Omental fat pad (tissue), 4 donors: Measurements from ENCODE around the gene UNC5A. TPM values are rescaled to one million over a fixed set of nuclear protein-coding genes. Genes with fewer than 3 reads are reported as not detected.

Experiments used
- ATAC-seq: fragments of 150-250 bp; one replicate; pipeline ENCODE4 v1.9.1; 2016; ENCODE audit warnings: mild to moderate bottlenecking, moderate library complexity; ENCODE audit not compliant: low FRiP score
- DNase-seq: peaks from one replicate; pipeline ENCODE4 v3.0.0-alpha.2; 2019; ENCODE audit warnings: low spot score
- CTCF ChIP-seq, 3 donors: fragments of 450-650 bp; IDR thresholded peaks; one replicate each; pipeline ENCODE4 v1.5.1; 2016 to 2017; ENCODE audit warnings: antibody characterized with exemption in 3 of 3, mild to moderate bottlenecking in 3 of 3, moderate library complexity in 2 of 3
- total RNA-seq, 4 donors: library from RNA; depleted of rRNA; stranded (reverse); fragments of >200 nt; gene quantifications; one replicate each; pipeline ENCODE4 v1.1.0, GENCODE V29; 2016

UNC5A gene
- total RNA-seq, 4 donors from 2014 or later, result 0.12 to 0.75 (median 0.28) TPM; not detected in 1

GRCh38 chr5:176897263-176897662, 86.9 kb downstream of the UNC5A start:
- no peak for TF ChIP-seq CTCF (IDR thresholded peaks at IDR 0.05)
- ATAC-seq, result no peak
- DNase-seq, result no peak

DNA sequence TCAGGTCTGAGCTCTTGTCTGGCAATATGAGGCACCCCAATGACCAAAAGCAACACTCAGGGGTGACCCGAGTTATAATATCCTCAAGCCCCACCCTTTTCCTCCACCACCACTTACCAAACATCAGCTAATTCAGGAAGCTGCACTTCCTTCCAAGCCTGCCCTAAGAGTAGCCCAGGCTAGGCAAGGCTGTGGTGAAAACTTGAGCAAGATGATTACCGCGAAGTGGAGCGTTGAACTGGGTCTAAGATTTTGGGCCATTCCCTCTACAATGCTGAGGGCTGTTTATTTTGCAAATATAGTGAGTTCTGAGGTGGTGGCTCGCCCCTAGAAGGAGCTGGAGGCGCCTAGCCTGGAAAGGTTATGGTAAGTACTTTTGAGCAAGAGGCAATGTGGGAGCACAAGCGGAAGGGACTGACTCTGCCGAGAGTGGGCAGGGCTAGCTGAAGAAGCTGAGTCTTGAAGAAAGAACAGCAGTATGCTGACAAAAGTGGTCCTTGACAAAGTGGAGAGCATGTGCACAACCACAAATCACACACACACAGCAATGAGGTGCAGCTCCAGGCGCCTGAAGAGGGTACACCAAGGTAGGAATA, 89.0 kb downstream of the UNC5A start, which contains the start of gene HK3:
Gene HK3 (minus strand): TSS at position 51 of the 596 bp plus-strand sequence. CDS start 3,187 bp downstream, outside the sequence.
- ATAC-seq (no peak), DNase-seq (no peak)
- TF ChIP-seq CTCF (IDR thresholded peaks at IDR 0.05), result no peak

DNA sequence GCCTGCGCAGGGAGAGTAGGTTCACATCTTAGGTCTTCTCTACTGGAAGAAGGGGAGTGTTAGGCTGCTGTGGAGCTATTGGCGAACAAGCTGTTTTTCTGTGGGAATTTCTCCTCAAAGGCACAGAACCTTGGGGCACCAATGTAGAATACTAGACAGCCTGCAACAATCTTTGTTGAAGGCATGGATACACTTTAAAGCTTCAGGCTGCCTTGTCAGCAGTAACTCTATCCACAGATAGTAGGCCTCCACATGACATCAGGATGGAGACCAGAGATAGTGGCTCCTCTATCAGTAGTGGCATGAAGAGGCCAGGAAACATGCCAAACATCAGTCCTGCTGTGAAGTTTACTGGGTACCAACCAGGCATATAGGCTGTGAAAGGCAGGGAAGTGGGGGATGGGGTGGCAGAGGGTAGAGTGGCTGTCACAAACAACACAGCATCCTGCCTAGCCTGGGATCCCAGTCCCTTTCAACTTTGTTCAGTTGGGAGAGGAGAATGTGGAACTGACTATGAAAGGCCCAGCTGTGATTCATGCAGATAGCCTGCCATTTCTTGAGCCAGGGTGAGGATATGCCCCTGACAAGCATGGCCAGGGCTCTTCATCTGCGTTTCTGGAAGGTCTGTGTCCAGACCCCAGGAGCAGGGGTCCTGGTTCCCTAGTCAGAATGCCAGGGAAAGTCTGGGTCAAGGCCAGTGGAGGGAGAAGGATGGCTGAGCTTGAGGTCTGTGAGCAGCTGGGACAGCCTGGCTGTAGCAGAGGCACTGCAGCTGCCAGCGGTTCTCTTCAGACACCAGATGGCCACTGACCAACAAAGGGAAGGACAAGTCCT, 89.8 kb downstream of the UNC5A start:
- TF ChIP-seq CTCF (IDR thresholded peaks at IDR 0.05), result no peak
- ATAC-seq, result no peak
- no peak for DNase-seq

GRCh38 chr5:176900780-176901204, 90.4 kb downstream of the UNC5A start:
- TF ChIP-seq CTCF (IDR thresholded peaks at IDR 0.05), result no peak
- no peak for DNase-seq

GRCh38 chr5:176901260-176902101, 91.1 kb downstream of the UNC5A start:
- DNase-seq, result no peak
- TF ChIP-seq CTCF (IDR thresholded peaks at IDR 0.05), result no peak
- no peak for ATAC-seq

More at GRCh38 chr5:176900780-176901204, 90.4 kb downstream of the UNC5A start:
- no peak for ATAC-seq

DNA sequence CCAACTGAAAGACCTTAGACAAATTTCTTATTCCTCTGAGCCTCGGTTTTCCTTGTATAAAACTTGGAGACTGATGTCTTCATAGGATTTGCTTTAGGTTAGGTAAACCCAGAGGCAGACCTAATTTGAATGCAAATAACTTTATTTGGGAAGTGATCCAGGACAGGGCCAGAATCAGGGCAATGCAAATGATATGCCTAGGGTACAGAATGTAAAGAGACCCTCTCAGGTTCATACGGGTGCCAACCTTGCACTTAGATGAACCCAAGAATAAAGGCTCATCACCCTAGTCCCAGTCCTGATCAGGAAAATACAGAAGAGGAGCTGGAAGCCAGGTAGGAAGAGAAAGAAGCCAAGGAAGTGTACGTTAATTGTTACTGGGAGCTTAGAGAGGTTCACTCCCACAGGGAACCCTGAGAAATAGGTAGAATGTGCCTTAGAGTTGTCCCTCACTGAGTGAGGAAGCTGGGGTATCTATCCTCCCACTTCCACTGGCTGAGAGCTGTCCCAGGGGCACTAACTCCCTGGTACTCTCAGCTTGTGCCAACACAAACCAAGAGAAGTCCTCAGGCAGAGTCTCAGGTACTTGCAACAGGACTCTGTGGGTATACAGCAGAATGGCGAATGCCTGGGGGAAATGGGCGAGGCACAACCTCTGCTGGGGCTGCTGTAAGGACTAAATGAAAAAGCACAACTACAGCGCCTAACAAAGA, 91.9 kb downstream of the UNC5A start:
- ATAC-seq, result no peak
- DNase-seq, result no peak
- TF ChIP-seq CTCF (IDR thresholded peaks at IDR 0.05), result no peak
